ENCODE results near the gene BLOC1S3.

DNA sequence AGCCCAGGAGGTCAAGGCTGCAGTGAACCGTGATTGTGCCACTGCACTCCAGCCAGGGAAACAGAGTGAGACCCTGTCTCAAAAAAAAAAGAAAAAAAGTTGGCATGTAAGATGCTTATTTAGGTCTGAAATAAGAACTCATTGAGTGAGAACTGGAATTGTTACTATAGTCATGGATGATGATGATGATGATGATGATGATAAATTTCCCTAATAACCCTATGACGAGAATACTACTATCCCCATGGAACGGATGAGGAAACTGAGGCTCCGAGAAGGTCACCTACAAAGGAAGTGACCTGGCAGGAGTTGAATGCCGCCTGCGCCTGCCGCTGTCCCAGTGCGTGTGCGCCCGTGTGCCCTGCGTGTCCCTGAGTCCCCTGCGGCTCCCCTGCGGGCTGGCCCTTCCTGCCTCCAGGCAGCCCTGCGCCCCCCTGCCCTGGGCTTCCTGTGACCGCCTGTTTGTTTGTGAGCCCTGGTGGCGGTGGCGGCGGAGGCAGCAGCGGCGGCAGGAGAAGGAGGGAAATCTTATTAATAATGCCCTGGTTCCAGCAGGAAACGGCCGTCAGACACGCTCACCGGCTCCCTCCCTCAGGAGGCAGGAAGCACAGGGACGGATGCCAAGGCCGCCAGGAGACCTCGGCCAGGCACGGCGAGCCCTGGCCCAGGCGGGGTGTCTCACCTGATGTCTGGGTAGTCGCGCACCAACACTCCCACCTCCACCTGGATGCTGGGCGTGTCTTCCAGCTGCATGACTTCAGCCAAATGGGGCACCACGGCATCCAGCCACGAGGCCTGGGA lies 37.0 kb downstream of the BLOC1S3 start:
- no peak for TF ChIP-seq EZH2 (IDR thresholded peaks at IDR 0.05)
- TF ChIP-seq POLR2AphosphoS5 (IDR thresholded peaks at IDR 0.05; ENCODE audit: borderline replicate concordance, low read depth, low read length) = no peak
